ENCODE measurements around the gene MBD4. TPM values are rescaled to one million over a fixed set of nuclear protein-coding genes. Genes with fewer than 3 reads are reported as not detected.

Gene MBD4
- total and polyA plus RNA-seq, 2 donors (not counting 1 experiment from before 2014, with no cell fraction given): 95.7 to 140 TPM

Small RNA genes within 50 kb of the gene (small RNA-seq; reads per million reads assigned to genes)
- gene SNORA7B (ENCODE audit: insufficient read length, low read depth, low replicate concordance): 9.5 reads per million, percentile 82 among the genes with 10 or more reads in this experiment

Other genes with a start within 250 kb of the MBD4 start
- 85.9 and 87.6 TPM in 2 replicates for gene COPG1, start 190.3 kb downstream of the MBD4 start, total RNA-seq
- 48.9 and 56.0 TPM in 2 replicates for gene COPG1, start 190.3 kb downstream of the MBD4 start, polyA plus RNA-seq
- gene HMCES, start 161.1 kb downstream of the MBD4 start, total RNA-seq: 22.1 and 22.5 TPM in 2 replicates
- 35.6 and 67.9 TPM in 2 replicates for gene HMCES, start 161.1 kb downstream of the MBD4 start, polyA plus RNA-seq
- 6.2 and 6.5 TPM in 2 replicates for gene EFCAB12, start 11.3 kb downstream of the MBD4 start, total RNA-seq
- 3.1 and 3.5 TPM in 2 replicates for gene EFCAB12, start 11.3 kb downstream of the MBD4 start, polyA plus RNA-seq
- 28.7 and 34.3 TPM in 2 replicates for gene IFT122, start 276 bp upstream of the MBD4 start, total RNA-seq
- gene IFT122, start 276 bp upstream of the MBD4 start, polyA plus RNA-seq: 14.0 and 15.9 TPM in 2 replicates
- gene RHO, start 88.7 kb upstream of the MBD4 start, total RNA-seq: 0.10 TPM in 1 of 2 replicates, not detected in the other
- 0.04 TPM in 1 of 2 replicates, not detected in the other for gene RHO, start 88.7 kb upstream of the MBD4 start, polyA plus RNA-seq
- not detected in 2 replicates for gene H1-8, start 103.2 kb upstream of the MBD4 start, total RNA-seq
- not detected in 2 replicates for gene H1-8, start 103.2 kb upstream of the MBD4 start, polyA plus RNA-seq
- gene PLXND1, start 166.7 kb upstream of the MBD4 start, total RNA-seq: 74.4 and 89.8 TPM in 2 replicates
- 2.4 and 3.3 TPM in 2 replicates for gene PLXND1, start 166.7 kb upstream of the MBD4 start, polyA plus RNA-seq